UCSD-AML1 (cell line): ENCODE results near the gene LRRC8E.
A peak's percentile ranks its signal among the peaks of the same experiment; 100 is the strongest.
"Not testable (repeated sequence)": the region's sequence is repeated elsewhere in the genome, so short reads cannot be mapped to it uniquely, and the experiment has no call there.

Experiments
- DNase-seq: peaks from one replicate; lab custom pipeline; 2025; ENCODE audit not compliant: unreplicated experiment; lab: John Stamatoyannopoulos, UW

Gene LRRC8E

DNA sequence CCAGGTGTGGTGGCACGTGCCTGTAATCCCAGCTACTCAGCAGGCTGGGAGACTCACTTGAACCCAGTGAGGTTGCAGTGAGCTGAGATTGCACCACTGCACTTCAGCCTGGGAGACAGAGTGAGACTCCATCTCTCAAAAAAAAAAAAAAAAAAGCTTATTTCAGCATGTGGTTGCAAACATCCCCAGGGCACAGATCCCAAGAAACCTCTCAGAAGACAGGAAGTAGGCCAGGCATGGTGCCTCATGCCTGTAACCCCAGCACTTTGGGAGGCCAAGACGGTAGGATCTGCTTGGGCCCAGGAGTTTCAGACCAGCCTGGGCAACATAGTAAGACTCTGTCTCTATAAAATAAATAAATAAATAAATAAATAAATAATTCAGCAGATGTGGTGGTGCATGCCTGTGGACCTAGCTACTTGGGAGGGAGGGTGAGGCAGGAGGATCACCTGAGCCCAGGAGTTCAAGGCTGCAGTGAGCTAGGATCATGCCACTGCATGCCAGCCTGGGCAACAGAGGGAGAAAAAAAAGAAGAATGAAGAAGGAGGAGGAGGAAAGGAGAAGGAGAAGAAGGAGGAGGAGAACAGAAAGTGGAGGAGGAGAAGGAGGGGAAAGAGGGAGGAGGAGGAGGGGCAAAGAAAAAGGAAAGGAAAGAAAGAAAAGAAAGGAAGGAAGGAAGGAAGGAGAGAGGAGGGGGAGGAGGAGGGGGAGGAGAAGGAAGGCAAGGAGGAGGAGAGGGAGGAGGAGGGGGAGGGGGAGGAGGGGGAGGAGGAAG lies 4.3 kb upstream of the LRRC8E start:
- DNase-seq, result no peak

DNA sequence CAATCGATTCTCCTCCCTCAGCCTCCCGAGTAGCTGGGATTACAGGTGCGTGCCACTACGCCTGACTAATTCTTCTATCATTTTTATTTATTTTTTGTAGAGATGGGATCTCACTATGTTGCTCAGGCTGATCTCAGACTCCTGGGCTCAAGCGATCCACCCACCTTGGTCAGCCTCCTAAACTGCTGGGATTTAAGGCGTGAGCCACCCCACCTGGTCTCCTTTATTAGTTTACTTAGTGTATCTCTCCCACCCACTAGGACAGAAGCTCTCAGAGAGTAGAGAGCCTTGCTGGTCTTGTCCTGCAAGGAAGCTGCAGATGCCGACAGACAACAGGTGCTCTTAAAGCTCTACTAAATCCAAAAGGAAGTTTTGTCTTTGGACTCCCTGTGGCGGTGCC lies 2.5 kb upstream of the LRRC8E start:
- no peak for DNase-seq

DNA sequence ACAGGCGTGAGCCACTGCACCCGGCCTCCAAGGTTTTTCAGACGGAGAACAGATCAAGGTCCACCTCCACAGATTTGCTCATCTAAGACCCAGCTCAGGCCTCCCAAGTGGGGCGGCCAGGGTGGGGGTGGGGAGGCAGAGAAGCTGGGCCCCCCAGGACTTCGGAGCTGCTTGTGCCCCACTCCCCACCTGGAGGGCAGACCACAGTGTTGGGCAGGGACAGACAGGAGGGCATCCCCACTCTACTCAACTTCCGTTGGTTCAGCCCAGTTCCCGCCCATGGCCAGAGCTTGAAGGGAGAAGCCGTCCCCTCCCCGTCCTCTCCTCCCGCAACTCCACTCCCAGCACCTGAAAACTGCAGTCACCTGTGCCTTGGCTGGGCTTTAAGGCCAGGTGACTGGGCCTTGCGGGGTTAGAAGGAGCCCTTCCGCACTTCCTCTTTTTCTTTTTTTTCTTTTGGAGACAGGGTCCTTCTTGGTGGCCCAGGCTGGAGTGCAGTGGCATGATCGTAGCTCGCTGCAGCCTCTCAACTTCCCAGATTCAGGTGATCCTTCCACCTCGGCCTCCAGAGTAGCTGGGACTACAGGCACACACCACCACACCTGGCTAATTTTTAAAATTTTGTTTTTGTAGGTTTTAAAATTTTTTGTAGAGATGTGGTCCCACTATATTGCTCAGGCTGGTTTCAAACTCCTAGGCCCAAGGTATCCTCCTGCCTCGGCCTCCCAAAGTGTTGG lies 734 bp upstream of the LRRC8E start:
- DNase-seq, result no peak

DNA sequence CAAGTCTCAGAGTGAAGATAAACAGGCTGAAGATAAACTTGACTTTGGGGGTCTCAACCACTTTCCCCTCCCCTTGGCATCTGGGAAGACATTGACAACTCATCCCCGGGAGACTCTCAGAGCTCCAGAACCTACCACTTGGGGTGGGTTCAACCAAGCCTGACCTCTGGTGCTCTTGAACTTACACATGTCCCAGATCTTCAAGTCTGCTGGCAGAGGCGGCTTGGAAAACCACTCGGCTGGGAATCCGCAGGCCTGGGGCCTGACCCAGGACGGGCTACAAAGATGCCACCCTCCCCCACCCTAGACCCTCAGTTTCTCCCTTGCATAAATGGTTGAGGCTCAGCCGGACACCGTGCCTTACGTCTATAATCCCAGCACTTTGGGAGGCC lies 512 bp downstream of the LRRC8E start:
- DNase-seq, result no peak

DNA sequence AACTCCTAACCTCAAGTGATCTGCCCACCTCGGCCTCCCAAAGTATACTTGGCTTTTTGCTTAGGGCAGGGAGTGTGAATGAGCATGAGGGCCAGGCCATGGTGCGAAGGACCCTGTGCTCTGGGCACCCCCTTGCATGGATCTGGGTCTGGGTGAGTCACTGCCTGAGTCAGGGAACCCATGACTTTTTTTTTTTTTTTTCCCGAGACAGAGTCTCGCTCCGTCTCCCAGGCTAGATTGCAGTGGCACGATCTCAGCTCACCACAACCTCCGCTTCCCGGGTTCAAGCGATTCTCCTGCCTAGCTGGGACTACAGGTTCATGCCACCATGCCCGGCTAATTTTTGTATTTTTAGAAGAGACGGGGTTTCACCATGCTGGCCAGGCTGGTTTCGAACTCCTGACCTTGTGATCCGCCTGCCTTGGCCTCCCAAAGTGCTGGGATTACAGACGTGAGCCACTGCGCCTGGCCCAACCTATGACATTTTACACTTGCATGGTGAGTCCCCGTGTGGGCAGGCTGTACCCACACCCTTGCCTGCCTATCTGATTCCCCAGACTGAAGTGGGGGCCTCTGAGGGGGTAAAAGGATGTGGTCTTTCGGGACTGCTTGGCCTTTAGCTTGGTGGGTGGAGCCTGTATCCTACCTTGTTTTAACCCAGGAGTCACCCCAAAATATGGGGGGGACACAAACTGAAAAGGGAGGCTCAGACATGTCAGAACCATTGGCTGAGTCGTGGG lies 5.2 kb downstream of the LRRC8E start:
- not testable (repeated sequence) for DNase-seq

DNA sequence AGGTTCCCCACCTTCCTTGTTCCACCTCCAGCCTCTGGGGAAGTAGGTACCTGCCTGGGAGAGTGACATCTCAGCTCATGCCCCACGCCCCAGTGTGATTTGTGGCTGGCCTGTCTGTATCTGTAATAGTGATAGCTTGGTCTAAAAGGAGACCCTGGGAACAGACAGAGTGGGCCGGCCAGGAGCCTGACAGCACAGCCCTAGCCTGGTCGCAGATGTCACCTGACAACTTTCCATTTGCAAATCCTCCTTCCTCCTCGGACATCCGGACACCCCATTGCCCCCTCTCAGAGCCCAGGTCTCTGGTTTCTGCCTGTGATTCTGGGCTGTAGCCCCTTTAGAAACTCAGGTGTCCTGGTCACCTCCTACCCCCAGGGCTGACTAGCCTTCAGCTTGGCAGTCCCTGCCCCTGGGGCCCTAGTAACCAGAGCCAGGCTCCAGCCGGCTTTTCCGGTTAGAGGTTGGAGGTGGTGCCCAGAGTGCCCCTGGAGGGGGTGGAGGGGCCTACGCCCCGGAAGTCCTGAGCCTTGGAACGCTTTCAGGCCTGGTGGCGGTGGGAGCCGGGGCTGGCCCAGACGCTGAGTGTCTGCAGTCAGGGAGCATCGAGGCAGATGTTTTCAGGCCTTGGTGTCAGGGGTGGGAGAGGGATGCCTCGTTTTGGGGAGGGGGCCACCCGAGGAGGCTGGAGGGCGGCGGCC lies 6.5 kb downstream of the LRRC8E start:
- DNase-seq, result no peak

DNA sequence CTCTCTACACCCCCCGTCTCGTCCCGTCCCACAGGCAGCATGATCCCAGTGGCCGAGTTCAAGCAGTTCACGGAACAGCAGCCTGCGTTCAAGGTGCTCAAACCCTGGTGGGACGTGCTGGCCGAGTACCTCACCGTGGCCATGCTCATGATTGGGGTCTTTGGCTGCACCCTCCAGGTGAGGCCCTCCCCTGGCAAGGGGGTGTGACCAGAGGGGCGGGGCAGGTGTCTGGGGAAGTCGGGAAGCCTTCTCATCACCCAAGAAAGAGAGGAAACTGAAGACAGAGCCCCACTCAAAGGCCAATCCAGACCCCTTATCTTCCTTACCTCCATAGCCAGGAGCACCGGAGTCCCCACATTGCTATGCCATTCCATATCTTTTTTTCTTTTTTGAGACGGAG lies 7.3 kb downstream of the LRRC8E start:
- no peak for DNase-seq

DNA sequence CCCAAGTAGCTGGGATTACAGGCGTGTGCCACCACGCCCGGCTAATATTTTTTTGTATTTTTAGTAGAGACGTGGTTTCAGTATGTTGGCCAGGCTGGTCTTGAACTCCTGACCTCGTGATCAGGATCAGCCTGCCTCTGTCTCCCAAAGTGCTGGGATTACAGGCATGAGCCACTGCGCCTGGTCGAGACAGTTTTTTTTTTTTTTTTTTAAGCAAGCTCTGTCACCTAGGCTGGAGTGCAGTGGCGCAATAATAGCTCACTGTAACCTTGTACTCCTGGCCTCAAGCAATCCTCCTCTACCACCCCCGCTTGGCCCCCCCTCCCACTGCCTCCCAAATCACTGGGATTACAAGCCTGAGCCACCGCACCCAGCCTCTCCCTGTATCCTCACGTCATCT lies 9.0 kb downstream of the LRRC8E start:
- DNase-seq, result no peak

DNA sequence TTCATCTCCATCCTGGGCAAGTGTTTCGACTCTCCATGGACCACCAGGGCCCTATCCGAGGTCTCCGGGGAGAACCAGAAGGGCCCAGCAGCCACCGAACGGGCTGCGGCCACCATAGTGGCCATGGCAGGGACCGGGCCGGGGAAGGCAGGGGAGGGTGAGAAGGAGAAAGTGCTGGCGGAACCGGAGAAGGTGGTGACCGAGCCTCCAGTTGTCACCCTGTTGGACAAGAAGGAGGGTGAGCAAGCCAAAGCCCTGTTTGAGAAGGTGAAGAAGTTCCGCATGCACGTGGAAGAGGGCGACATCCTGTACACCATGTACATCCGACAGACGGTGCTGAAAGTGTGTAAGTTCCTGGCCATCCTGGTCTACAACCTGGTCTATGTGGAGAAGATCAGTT lies 10.7 kb downstream of the LRRC8E start:
- no peak for DNase-seq

DNA sequence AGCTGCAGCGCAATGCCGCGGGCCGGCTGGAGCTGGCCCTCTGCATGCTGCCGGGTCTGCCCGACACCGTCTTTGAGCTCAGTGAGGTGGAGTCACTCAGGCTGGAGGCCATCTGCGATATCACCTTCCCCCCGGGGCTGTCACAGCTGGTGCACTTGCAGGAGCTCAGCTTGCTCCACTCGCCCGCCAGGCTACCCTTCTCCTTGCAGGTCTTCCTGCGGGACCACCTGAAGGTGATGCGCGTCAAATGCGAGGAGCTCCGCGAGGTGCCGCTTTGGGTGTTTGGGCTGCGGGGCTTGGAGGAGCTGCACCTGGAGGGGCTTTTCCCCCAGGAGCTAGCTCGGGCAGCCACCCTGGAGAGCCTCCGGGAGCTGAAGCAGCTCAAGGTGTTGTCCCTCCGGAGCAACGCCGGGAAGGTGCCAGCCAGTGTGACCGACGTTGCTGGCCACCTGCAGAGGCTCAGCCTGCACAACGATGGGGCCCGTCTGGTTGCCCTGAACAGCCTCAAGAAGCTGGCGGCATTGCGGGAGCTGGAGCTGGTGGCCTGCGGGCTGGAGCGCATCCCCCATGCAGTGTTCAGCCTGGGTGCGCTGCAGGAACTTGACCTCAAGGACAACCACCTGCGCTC lies 11.6 kb downstream of the LRRC8E start:
- no peak for DNase-seq

DNA sequence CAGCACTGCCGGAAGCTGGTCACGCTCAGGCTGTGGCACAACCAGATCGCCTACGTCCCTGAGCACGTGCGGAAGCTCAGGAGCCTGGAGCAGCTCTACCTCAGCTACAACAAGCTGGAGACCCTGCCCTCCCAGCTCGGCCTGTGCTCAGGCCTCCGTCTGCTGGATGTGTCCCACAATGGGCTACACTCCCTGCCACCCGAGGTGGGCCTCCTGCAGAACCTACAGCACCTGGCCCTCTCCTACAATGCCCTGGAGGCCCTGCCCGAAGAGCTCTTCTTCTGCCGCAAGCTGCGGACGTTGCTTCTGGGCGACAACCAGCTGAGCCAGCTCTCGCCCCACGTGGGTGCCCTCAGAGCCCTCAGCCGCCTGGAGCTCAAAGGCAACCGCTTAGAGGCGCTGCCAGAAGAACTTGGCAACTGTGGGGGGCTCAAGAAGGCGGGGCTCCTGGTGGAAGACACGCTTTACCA lies 12.1 kb downstream of the LRRC8E start:
- no peak for DNase-seq

DNA sequence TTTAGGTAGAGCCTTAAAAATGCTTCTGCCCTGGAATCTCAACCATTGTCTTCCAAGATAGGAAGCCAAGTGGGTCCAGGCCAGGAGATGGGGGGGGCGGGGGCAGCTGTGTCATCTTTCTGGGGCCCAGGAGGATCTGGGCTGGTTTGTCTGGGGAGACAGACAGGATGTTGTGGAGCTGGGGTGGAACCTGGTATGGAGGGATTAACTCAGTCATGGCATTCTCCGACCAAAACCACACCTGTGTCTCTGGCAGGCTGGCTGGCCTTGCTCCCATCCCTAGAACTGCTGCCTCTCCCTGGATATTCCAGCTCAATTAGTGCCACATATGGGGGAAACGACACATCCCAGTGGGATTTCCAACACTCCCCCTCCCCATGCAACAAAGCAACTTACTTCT lies 12.6 kb downstream of the LRRC8E start:
- no peak for DNase-seq

DNA sequence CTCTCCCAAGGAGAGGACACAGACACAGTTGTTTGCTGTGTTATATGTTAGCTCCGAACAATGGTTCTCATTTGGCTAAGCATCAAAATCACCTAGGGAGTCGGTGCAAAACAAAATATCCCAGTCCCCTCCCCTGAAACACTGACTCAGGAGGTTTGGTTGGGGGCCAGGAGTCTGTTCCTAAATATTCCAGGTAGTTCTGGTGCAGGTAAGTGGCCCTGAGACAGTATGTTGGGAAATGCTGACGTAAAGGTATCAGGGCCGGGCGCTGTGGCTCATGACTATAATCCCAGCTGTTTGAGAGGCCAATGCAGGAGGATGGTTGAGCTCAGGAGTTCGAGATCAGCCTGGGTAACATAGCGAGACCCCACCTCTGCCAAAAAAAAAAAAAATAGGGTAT lies 13.0 kb downstream of the LRRC8E start:
- no peak for DNase-seq

DNA sequence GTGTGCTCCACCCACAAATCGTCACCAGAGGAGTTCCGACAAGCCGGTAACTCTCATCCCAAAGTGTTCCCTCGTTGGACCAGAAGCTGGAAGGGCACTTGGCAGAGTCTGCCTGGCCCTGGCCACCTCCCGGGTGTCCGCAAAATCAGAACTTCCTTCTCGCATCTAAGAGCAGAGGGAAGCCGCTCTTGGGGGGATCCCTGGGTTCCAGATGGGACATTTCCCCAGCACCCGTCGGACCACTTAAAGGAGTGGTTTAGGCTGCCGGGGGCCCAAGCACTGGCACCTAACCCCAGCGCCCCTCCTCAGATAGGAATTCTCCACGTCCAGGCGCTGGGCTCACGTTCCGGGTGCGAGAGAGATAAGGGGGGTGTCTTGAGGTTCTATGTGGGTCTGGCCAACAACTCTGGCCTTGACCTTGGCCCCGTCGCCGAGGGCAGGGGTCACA lies 14.5 kb downstream of the LRRC8E start:
- no peak for DNase-seq

DNA sequence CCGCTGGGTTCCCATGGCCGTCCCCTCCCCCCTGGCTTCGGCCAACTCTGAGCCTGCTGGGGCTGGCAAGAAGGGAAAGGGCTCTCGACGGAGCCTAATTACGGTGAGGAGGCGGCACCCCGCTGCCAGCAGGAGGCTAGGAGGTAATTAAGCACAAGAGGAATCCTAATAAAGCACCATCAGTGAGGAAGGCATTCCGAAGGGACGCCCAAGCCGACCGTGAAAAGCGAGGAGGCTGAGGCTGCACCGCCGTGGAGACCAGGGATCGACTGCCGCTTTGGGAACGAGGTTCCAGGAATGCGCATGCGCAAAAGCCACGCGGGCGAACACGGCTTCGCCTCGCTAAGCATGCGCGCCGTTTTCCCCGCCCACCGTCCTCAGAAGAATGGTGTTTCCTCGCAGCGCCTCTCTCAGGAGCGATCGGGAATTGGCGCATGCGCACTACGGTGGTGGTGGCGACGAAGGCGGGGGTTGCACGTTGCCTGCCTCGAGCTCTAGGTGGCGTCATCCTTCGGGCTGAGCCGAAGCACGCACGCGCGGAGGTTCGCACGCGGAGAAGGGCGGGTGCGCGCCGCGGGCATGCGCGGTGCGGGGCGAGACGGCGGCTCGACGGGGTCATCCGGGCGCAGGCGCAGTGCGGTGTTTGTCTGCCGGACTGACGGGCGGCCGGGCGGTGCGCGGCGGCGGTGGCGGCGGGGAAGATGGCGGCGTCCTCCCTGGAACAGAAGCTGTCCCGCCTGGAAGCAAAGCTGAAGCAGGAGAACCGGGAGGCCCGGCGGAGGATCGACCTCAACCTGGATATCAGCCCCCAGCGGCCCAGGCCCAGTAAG lies 15.1 kb downstream of the LRRC8E start, which contains the start of gene MAP2K7:
Gene MAP2K7 (plus strand): TSS at position 634 of the 830 bp plus-strand sequence. CDS start 68 bp downstream, at position 702.
- peak; percentile 100 for DNase-seq

DNA sequence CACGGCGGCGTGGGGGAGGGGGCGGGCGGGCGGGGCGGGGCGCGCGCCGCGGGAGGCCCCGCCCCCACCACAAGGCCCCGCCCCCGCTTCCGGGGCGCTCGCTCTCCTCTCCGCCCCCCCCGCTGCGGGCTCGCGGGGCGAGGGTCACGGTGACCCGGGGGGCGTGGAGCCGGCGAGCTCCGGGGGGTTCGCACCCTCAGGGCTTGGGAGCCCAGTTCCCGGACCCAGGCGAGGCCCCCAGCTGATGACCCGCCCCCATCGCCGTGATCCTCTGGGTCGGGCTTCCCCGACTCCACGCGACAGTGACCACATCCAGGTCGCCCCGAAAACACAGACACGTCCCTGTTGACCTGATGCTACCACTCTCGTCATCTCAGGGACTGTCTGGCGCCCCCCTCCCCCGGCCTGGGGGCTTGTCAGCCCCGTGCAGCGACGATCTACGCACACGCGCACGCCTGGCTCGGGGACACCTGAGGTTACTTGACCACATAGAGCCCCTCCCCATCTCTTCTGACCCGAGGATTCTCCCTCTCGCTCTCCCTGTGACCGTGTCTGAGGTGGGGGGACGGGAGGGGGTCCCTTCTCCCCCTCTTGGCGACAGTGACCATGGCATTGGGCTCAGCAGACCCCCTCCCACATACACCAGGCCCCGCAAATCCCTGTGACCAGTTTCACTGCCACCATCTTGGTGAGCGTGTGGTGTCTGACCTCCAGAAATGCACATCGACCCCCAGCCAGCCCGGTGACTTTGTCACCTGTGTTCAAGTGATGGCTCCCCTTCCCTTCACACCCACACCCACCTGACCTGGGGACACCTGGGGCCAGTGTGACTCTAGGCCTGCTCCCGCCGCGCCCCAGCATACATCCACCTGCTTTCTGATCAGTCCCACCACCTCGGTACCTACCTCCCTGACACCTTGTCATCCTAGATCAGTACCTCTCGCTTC lies 16.0 kb downstream of the LRRC8E start:
- no peak for DNase-seq

DNA sequence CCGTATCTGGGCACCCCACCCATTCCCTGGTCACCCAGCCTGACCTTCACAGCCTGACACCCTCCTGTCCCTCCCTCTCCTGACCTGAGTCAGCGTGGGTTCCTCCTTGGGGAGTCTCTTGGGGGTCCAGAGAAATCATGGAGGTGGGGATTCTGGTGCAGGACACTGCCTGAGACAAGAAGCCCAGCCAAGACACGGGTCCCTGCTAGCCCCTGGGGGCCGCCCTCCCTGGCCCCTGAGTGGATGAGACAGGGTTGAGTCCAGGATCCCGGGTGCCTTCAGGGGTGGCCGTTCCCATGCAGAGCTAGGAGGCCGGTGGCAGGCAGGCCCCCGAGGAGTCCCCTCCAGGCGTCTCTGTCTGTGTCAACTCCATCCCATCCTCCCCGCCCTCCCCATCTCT lies 17.0 kb downstream of the LRRC8E start:
- no peak for DNase-seq

DNA sequence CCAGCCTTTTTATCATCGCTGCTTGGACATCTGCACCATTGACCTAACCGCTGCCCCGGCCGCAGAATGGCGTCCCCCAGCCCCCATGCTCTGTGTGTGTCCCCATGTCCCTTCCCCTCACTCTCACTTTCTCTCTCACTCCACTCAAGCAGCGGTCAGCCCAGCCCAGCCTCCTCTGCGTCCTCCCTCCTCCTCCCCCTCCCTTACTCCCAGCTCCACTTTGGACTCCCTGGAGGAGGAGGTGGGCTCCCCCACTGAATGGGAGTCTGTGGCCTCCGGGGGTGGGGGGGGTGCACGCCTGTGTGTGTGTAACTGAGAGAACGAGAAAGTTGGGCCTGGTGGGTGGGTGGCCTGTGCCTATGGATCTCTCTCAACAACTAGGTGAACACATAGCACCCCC lies 17.5 kb downstream of the LRRC8E start:
- no peak for DNase-seq

DNA sequence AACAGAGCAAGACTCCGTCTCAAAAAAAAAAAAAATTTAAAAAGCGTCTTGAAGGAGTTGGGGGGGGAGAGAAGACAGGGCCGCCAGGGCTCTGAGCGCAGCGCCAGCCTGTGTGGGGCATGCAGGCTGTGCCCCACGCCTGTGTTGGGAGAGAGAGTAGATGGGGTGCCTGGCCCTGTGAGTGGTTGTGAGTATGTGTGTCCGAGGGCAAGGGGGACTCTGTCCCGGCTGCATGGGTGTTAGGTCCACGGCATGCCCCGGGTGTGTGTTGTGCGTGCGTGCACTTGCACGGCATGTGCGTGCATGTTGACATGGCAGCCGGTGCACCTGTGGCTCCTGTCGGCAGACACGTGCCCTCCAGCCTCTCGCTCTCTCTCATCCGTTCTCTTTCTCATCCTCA lies 18.8 kb downstream of the LRRC8E start:
- DNase-seq, result no peak
